Measurements from ENCODE around the gene SOAT2. TPM values are rescaled to one million over a fixed set of nuclear protein-coding genes. Genes with fewer than 3 reads are reported as not detected.

SOAT2 gene
- total RNA-seq, 3 donors from 2014 or later = 0.16 to 0.33 TPM; not detected in 1

GRCh38 chr12:53062977-53063707 is 40.1 kb upstream of the SOAT2 start:
- no peak overlapping the region for H3K4me3 ChIP-seq
- TF ChIP-seq, protein P1, sequence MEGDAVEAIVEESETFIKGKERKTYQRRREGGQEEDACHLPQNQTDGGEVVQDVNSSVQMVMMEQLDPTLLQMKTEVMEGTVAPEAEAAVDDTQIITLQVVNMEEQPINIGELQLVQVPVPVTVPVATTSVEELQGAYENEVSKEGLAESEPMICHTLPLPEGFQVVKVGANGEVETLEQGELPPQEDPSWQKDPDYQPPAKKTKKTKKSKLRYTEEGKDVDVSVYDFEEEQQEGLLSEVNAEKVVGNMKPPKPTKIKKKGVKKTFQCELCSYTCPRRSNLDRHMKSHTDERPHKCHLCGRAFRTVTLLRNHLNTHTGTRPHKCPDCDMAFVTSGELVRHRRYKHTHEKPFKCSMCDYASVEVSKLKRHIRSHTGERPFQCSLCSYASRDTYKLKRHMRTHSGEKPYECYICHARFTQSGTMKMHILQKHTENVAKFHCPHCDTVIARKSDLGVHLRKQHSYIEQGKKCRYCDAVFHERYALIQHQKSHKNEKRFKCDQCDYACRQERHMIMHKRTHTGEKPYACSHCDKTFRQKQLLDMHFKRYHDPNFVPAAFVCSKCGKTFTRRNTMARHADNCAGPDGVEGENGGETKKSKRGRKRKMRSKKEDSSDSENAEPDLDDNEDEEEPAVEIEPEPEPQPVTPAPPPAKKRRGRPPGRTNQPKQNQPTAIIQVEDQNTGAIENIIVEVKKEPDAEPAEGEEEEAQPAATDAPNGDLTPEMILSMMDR (IDR thresholded peaks at IDR 0.05) = no peak
- TF ChIP-seq POLR2AphosphoS5 (IDR thresholded peaks at IDR 0.05) = no peak
- no peak for TF ChIP-seq POLR2A (IDR thresholded peaks at IDR 0.05)
- peaks cover 15 to 20% of the 10 kb centered on the region in 2 donors for H3K4me1 ChIP-seq
- no peaks in the 10 kb centered on the region for H3K36me3 ChIP-seq
- intact Hi-C loops (cut with DNase I; ENCODE audit: low total_unique reads) = no loop called here
- no peaks in the 10 kb centered on the region for H3K27me3 ChIP-seq
- H3K9me3 ChIP-seq = no peaks in the 10 kb centered on the region
- H3K27ac ChIP-seq = peak overlapping the region; percentile 75 to 89
- DNase-seq (ENCODE audit: low spot score in 2 of 2) = no peak

GRCh38 chr12:53063708-53064612 is 39.3 kb upstream of the SOAT2 start:
- intact Hi-C loops (cut with DNase I; ENCODE audit: low total_unique reads) = no loop called here
- no peaks in the 10 kb centered on the region for H3K36me3 ChIP-seq
- H3K4me1 ChIP-seq = peaks cover 15 to 20% of the 10 kb centered on the region in 2 donors

DNA sequence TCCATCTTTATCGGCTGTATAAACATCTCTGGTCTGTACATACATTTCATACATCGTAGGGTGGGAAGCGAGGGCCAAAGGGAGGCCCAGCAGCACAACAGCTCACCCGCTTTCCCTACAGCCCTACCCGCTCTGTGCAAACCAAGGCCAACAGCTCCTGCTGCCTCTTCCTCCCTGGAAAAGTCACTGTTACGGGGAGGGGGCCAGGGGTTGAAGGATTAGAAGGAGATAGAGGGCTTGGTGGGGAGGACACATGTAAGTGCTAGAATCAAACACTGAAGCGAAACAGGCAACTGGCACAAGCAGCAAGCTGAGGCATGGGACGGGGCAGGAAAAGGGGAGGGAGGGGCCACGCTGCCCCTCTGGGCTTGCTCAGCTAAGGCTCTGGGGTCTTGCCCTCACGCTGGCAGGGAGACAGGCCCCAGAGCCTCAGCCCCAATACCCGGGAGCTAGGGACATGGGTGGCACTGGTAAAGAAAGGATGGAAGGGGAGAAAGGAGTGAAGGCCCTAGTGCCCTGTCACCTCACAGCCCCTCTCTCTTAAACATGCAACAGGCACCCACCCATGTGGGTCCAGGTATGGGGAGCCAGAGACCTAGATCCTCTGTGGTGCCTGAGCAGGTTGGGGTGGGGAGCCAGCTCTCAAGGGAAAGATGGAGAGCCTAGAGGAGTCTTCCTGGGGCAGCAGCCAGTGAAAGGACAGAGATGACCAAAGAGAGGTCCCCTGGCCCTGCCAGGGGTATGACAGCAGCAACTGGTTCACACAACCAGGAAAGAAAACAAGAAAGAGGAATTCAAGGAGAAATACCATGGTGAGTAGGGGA is 38.5 kb upstream of the SOAT2 start:
- Histone ChIP-seq H3K9me3 (no peaks in the 10 kb centered on the region), H3K27me3 (no peaks in the 10 kb centered on the region), H3K27ac (peak overlapping the region; percentile 75 to 89), H3K4me3 (peak overlapping the region in 1 of 3 donors; percentile 24), H3K36me3 (no peaks in the 10 kb centered on the region), H3K4me1 (peaks cover 17 to 20% of the 10 kb centered on the region in 2 donors)
- DNase-seq (ENCODE audit: low spot score in 2 of 2) = no peak
- intact Hi-C loops (cut with DNase I; ENCODE audit: low total_unique reads) = no loop called here
- TF ChIP-seq POLR2AphosphoS5 (IDR thresholded peaks at IDR 0.05) = peak in 1 of 3 donors; percentile 14
- TF ChIP-seq, protein P1 (IDR thresholded peaks at IDR 0.05) = no peak
- no peak for TF ChIP-seq POLR2A (IDR thresholded peaks at IDR 0.05)

More at GRCh38 chr12:53063708-53064612, 39.3 kb upstream of the SOAT2 start:
- Histone ChIP-seq H3K27me3 (no peaks in the 10 kb centered on the region), H3K4me3 (no peak overlapping the region), H3K9me3 (no peaks in the 10 kb centered on the region), H3K27ac (peak overlapping the region; percentile 75 to 89)
- DNase-seq (ENCODE audit: low spot score in 2 of 2) = no peak
- no peak for TF ChIP-seq POLR2A (IDR thresholded peaks at IDR 0.05)
- TF ChIP-seq POLR2AphosphoS5 (IDR thresholded peaks at IDR 0.05) = peak in 2 of 3 donors; percentile 39 to 64
- TF ChIP-seq, protein P1 (IDR thresholded peaks at IDR 0.05) = no peak

DNA sequence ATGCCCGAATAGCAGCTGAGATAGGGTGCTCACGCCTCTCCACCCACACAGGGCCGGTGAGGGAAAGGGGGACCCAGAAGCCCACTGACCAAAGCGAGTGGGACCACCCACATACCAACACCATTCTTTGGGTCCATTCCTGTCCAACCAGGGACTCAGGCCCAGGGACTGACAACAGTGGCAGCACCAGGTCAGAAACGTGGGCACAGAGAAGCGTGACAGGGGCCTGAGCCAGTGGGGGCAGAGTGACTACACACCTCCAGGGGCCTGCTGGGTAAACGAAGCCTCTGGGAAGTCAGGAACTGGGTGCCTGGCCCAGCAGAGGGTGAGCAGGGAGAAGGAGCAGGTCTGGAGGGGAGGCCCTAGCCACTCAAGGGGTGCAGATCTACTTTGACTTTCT is 37.8 kb upstream of the SOAT2 start:
- intact Hi-C loops (cut with DNase I; ENCODE audit: low total_unique reads) = no loop called here
- TF ChIP-seq, protein P1 (IDR thresholded peaks at IDR 0.05) = no peak
- TF ChIP-seq POLR2AphosphoS5 (IDR thresholded peaks at IDR 0.05) (no peak), POLR2A (IDR thresholded peaks at IDR 0.05) (no peak)
- H3K27me3 ChIP-seq = no peaks in the 10 kb centered on the region
- no peak for DNase-seq (ENCODE audit: low spot score in 2 of 2)
- no peaks in the 10 kb centered on the region for H3K9me3 ChIP-seq
- no peaks in the 10 kb centered on the region for H3K36me3 ChIP-seq
- H3K4me1 ChIP-seq = peaks cover 17 to 20% of the 10 kb centered on the region in 2 donors
- H3K27ac ChIP-seq = peak overlapping the region; percentile 75 to 89
- H3K4me3 ChIP-seq = peak overlapping the region in 1 of 3 donors; percentile 24
